ENCODE measurements around the gene AQP12B. TPM values are rescaled to one million over a fixed set of nuclear protein-coding genes. Genes with fewer than 3 reads are reported as not detected.

Gene AQP12B
- total and polyA plus RNA-seq, 9 donors, result 0.24 to 1.7 (median 1.0) TPM; not detected in 1

GRCh38 chr2:240725266-240725665, 42.6 kb upstream of the AQP12B start:
- peaks cover 10% of the 10 kb centered on the region for H3K4me1 ChIP-seq (ENCODE audit: control insufficient read depth, insufficient read depth, low read length)
- DNase-seq, result no peak
- 89% methylated on average over 12 of the region's 12 CpGs for WGBS (ENCODE audit: insufficient coverage)
- H3K4me3 ChIP-seq (ENCODE audit: low read length), result no peak overlapping the region
- no peaks in the 10 kb centered on the region for H3K27me3 ChIP-seq (ENCODE audit: control insufficient read depth, insufficient read depth, low read length)
- H3K36me3 ChIP-seq (ENCODE audit: control insufficient read depth, insufficient read depth, low read length), result no peaks in the 10 kb centered on the region
- no peak overlapping the region for H3K27ac ChIP-seq (ENCODE audit: low read length)
- no peaks in the 10 kb centered on the region for H3K9me3 ChIP-seq (replicated peaks; ENCODE audit: control insufficient read depth, low read depth, low read length)

- H3K27me3 ChIP-seq (ENCODE audit: control insufficient read depth, insufficient read depth, low read length), result no peaks in the 10 kb centered on the region
- no peaks in the 10 kb centered on the region for H3K9me3 ChIP-seq (replicated peaks; ENCODE audit: control insufficient read depth, low read depth, low read length)
- WGBS (ENCODE audit: insufficient coverage), result 87% methylated on average over 9 of the region's 10 CpGs
Observed at GRCh38 chr2:240724431-240724830, 41.7 kb upstream of the AQP12B start.

DNA sequence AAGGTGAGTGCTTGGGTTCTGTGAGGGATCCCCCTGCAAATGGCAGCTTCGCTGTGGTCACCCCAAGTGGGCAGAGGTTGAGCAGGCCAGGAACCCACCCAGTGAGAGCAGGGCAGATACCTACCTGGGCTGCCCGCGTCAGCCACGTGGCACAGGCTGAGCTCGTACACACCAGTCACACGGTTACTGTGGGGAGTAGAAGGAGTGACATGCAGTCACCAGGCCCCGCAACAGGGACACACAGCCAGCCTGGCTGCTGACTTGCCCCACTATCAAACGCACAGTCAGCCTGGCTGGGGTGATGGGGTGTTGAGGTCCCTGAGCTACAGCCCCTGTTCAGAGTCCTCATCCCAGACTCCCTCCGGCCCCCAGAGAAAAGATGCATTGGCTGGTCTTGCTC, 41.2 kb upstream of the AQP12B start:
- Histone ChIP-seq H3K9me3 (replicated peaks; ENCODE audit: control insufficient read depth, low read depth, low read length) (no peaks in the 10 kb centered on the region), H3K36me3 (ENCODE audit: control insufficient read depth, insufficient read depth, low read length) (no peaks in the 10 kb centered on the region), H3K27ac (ENCODE audit: low read length) (no peak overlapping the region), H3K4me1 (ENCODE audit: control insufficient read depth, insufficient read depth, low read length) (no peaks in the 10 kb centered on the region), H3K27me3 (ENCODE audit: control insufficient read depth, insufficient read depth, low read length) (no peaks in the 10 kb centered on the region), H3K4me3 (ENCODE audit: low read length) (no peak overlapping the region)
- DNase-seq, result no peak
- WGBS (ENCODE audit: insufficient coverage), result 93% methylated on average over 7 of the region's 9 CpGs

More at GRCh38 chr2:240724431-240724830, 41.7 kb upstream of the AQP12B start:
- Histone ChIP-seq H3K27ac (ENCODE audit: low read length) (no peak overlapping the region), H3K36me3 (ENCODE audit: control insufficient read depth, insufficient read depth, low read length) (no peaks in the 10 kb centered on the region), H3K4me1 (ENCODE audit: control insufficient read depth, insufficient read depth, low read length) (peaks cover 2% of the 10 kb centered on the region), H3K4me3 (ENCODE audit: low read length) (no peak overlapping the region)
- DNase-seq, result no peak

DNA sequence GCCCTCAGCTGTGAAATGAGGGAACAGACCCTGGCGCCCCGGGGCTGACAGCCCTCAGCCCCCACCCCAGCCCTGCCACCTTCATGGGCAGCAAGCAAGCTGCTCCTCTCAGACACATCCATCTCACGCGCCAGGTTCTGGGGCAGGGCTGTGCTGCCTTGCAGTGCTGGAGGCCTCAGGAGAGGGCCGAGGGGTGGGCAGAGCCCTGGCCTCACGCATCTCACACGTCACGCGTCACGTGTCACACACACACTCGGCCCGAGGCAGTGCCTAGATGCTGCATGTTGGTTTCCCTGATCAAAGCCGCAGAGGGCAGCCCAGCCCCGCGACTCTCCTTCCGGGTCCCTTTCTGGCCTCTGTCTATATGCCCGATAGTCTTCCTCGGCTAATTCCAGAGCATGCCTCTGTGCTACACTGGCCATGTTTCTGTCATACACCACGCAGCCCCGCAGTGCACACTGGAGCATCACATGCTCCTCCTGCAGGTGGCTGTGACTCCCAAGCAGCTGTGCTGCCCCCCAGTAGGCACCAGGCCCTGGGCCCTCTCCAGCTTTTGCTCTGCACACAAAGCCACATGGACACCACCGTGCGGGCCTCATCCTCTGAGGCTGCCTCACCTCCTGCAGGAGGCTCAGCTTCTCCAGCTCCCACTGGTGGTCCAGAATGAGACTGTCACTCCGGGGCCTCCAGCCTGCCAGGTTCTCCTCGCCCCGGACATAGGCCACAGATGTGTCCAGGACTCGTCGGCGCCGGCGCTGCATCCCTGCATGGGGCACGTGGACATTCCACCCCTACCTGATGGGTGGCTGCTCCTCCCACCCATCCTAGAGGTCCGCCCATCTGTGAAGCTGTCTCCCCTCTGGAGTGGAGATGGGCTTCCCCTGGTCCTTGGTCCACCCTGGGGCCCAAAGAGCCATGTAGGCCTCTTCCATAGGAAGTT, 40.4 kb upstream of the AQP12B start:
- H3K9me3 ChIP-seq (replicated peaks; ENCODE audit: control insufficient read depth, low read depth, low read length), result no peaks in the 10 kb centered on the region
- no peaks in the 10 kb centered on the region for H3K27me3 ChIP-seq (ENCODE audit: control insufficient read depth, insufficient read depth, low read length)
- no peak for DNase-seq
- no peaks in the 10 kb centered on the region for H3K36me3 ChIP-seq (ENCODE audit: control insufficient read depth, insufficient read depth, low read length)
- no peaks in the 10 kb centered on the region for H3K4me1 ChIP-seq (ENCODE audit: control insufficient read depth, insufficient read depth, low read length)
- WGBS (ENCODE audit: insufficient coverage), result 80% methylated on average over 28 of the region's 32 CpGs
- H3K27ac ChIP-seq (ENCODE audit: low read length), result no peak overlapping the region
- no peak overlapping the region for H3K4me3 ChIP-seq (ENCODE audit: low read length)

GRCh38 chr2:240722376-240722775, 39.7 kb upstream of the AQP12B start:
- Histone ChIP-seq H3K4me1 (ENCODE audit: control insufficient read depth, insufficient read depth, low read length) (no peaks in the 10 kb centered on the region), H3K36me3 (ENCODE audit: control insufficient read depth, insufficient read depth, low read length) (no peaks in the 10 kb centered on the region), H3K4me3 (ENCODE audit: low read length) (no peak overlapping the region), H3K27me3 (ENCODE audit: control insufficient read depth, insufficient read depth, low read length) (no peaks in the 10 kb centered on the region), H3K27ac (ENCODE audit: low read length) (no peak overlapping the region), H3K9me3 (replicated peaks; ENCODE audit: control insufficient read depth, low read depth, low read length) (no peaks in the 10 kb centered on the region)
- no peak for DNase-seq
- WGBS (ENCODE audit: insufficient coverage), result 83% methylated on average over 16 of the region's 16 CpGs

- Histone ChIP-seq H3K36me3 (ENCODE audit: control insufficient read depth, insufficient read depth, low read length) (no peaks in the 10 kb centered on the region), H3K4me3 (ENCODE audit: low read length) (no peak overlapping the region), H3K9me3 (replicated peaks; ENCODE audit: control insufficient read depth, low read depth, low read length) (no peaks in the 10 kb centered on the region), H3K27me3 (ENCODE audit: control insufficient read depth, insufficient read depth, low read length) (no peaks in the 10 kb centered on the region), H3K27ac (ENCODE audit: low read length) (no peak overlapping the region), H3K4me1 (ENCODE audit: control insufficient read depth, insufficient read depth, low read length) (no peaks in the 10 kb centered on the region)
- WGBS (ENCODE audit: insufficient coverage), result 91% methylated on average over 18 of the region's 20 CpGs
- no peak for DNase-seq
Observed at GRCh38 chr2:240721596-240722180, 39.0 kb upstream of the AQP12B start.

DNA sequence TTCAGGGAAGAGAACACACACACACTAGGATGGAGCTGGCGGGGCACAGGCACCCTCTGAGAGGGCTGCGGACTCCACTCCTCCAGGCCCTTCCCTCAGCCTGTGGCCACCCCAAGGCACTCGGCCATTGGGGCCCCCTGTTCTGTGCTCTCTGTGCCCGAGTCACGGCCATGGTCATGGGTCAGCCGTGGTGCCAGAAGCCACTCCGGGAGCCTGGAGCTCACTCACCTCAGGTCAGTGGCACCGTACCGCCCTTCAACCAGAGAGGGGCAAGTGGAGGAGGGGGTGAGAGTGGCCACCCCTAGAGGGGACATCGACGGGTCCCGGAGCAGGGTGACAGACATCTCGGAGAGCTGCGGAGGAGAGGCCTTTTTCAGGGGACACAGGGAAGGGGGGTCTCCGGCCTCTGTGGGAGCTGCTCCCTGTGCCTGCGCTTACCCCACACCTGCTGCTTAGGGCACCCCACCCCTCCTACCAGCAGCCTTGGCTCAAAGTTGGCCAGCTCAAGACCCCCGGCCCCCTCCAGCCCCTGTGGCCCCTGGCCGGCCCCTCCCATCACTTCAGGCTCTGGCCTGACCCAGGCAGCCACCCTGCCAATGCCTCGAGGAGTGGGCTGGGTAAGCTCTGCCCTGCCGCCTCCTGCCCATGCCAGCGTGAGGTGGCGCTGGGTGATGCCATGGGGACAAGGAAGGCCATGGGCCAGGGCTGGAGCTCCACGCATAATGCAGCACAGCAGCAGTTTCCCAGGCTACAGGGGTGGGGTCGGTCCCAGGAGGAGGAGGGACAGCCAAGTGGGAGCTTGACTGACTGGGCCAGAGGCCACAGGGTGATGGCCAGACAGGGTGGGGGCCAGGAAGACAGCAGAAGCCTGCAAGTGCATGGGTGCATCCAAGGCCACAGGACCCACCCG, 38.3 kb upstream of the AQP12B start:
- H3K4me3 ChIP-seq (ENCODE audit: low read length), result no peak overlapping the region
- H3K27ac ChIP-seq (ENCODE audit: low read length), result no peak overlapping the region
- H3K36me3 ChIP-seq (ENCODE audit: control insufficient read depth, insufficient read depth, low read length), result no peaks in the 10 kb centered on the region
- no peaks in the 10 kb centered on the region for H3K9me3 ChIP-seq (replicated peaks; ENCODE audit: control insufficient read depth, low read depth, low read length)
- H3K4me1 ChIP-seq (ENCODE audit: control insufficient read depth, insufficient read depth, low read length), result no peaks in the 10 kb centered on the region
- DNase-seq, result no peak
- WGBS (ENCODE audit: insufficient coverage), result 90% methylated on average over 15 of the region's 25 CpGs
- no peaks in the 10 kb centered on the region for H3K27me3 ChIP-seq (ENCODE audit: control insufficient read depth, insufficient read depth, low read length)

DNA sequence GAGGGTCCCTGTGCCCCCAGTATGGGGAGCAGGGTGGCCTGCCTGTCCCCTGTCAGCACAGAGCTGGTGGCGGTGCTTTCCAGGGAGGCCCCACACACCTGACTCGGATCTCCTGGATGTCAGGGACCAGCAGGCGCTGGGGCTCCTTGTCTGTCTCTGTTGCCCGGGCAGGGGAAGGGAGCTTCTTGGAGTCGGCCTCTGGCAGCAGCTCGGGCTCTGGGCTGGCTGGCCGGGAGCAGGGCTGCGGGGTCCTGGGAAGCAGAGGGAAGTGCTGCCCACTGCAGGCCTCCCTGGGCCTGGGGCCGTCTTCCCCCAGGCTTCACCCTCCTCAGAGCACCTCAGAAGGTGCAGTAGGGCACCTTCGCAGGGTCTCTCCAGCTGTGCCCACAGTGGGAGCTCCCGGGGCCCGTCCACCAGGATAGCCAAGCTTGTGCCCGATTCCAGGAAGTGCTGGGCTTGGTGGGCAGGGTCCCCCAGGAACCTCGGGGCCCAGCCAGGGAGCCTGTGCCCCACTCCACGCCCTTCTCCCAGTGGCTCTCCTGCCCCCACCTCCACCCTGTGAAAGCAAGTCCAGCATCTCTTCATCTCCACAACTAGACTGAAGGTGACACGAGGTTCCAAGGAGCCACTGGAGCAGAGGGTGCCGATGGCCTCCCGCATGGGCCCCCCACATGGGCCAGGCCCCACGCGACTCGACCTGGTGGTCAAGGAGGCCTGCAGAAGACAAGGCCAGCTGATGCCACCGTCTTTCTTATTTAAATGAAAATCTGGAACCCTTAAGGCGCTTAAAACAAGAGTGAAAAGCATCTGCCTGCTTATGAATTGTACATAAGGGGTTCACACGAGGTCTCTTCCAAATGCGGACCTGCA, 37.2 kb upstream of the AQP12B start:
- no peak for DNase-seq
- H3K27me3 ChIP-seq (ENCODE audit: control insufficient read depth, insufficient read depth, low read length), result no peaks in the 10 kb centered on the region
- H3K27ac ChIP-seq (ENCODE audit: low read length), result no peak overlapping the region
- WGBS (ENCODE audit: insufficient coverage), result 86% methylated on average over 24 of the region's 25 CpGs
- no peaks in the 10 kb centered on the region for H3K4me1 ChIP-seq (ENCODE audit: control insufficient read depth, insufficient read depth, low read length)
- no peak overlapping the region for H3K4me3 ChIP-seq (ENCODE audit: low read length)
- no peaks in the 10 kb centered on the region for H3K36me3 ChIP-seq (ENCODE audit: control insufficient read depth, insufficient read depth, low read length)
- no peaks in the 10 kb centered on the region for H3K9me3 ChIP-seq (replicated peaks; ENCODE audit: control insufficient read depth, low read depth, low read length)

DNA sequence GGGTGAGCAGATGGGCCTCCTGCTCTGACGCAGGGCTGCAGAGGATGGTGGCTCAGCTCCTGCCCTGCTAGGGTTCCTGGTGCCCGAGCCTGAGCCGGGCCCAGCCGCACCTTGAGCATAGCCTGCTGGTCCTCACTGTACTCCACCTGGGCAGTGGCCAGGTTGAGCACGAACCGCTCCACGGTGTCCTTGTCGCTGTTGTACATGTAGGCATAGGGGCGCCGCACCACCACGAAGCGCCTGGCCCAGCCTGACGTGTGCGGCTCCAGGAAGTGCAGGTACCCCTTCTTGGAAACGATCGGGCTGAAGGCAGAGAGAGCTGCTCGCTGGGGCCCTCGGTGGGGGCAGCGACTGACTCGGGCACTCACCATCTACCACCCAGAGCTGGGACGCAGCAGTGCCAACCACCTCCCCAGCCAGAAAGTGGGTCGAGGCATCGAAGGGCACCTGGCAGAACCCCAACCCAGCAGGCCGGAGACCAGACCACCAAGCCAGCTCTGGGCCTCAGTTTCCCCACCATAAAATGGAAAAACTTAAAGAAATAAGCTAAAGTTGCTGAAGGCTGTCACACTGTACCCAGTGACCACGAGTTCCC, 36.3 kb upstream of the AQP12B start:
- Histone ChIP-seq H3K4me3 (ENCODE audit: low read length) (no peak overlapping the region), H3K4me1 (ENCODE audit: control insufficient read depth, insufficient read depth, low read length) (no peaks in the 10 kb centered on the region), H3K36me3 (ENCODE audit: control insufficient read depth, insufficient read depth, low read length) (no peaks in the 10 kb centered on the region), H3K9me3 (replicated peaks; ENCODE audit: control insufficient read depth, low read depth, low read length) (no peaks in the 10 kb centered on the region), H3K27me3 (ENCODE audit: control insufficient read depth, insufficient read depth, low read length) (no peaks in the 10 kb centered on the region), H3K27ac (ENCODE audit: low read length) (no peak overlapping the region)
- WGBS (ENCODE audit: insufficient coverage), result 82% methylated on average over 20 of the region's 25 CpGs
- no peak for DNase-seq

Data from muscle of leg (tissue), 11 donors.